Measurements from ENCODE around the gene ZMYND10. TPM values are rescaled to one million over a fixed set of nuclear protein-coding genes. Genes with fewer than 3 reads are reported as not detected.

The ZMYND10 gene
- total RNA-seq, 1 donor from 2014 or later: 0.39 TPM

DNA sequence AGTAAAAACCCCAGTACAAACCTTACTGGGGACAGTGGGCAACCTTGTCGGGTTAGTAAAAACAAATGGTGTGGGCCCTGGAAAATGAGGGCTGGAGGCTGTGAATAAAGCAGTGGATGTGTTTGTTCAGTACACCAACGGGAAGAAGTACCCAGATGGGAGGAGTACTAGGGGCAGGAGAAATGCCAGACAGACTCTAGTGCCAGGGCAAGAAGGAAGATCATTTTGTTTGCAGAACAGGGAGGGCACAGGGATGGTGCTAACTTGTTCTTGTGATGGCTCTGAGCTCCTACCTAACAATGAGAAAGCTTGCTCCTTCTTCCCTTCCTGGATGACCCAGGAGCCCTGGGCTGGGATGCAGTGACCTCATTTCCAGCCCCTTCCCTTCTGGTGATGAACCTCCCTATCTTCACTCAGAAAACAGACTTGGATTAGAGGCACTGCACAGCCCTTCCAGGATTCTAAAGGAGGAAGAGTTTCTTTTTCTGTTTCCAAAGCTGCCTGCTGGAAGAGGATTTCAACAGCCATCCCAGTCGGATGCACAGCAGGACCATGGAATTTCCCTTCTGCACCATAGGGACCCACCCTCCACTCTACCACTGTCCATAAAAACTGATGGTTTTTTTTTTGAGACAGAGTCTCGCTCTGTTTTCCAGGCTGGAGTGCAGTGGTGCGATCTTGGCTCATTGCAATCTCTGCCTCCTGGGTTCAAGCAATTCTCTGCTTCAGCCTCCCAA lies 11.0 kb downstream of the ZMYND10 start:
- no peak for DNase-seq (ENCODE audit: low read depth)
- H3K79me2 ChIP-seq (ENCODE audit: insufficient read depth, low read length): peaks cover 73% of the 10 kb centered on the region
- Mint-ChIP-seq H3K4me1 (ENCODE audit: low read depth, unreplicated experiment) (peaks cover 23% of the 10 kb centered on the region), H3K27ac (ENCODE audit: unreplicated experiment) (peak overlapping the region; percentile 88), H3K4me3 (ENCODE audit: unreplicated experiment) (peak overlapping the region; percentile 68), H3K27me3 (ENCODE audit: low read depth, unreplicated experiment) (peaks cover under 1% of the 10 kb centered on the region), H3K36me3 (ENCODE audit: low read depth, unreplicated experiment) (peaks cover 9% of the 10 kb centered on the region), H3K9me3 (ENCODE audit: unreplicated experiment) (no peaks in the 10 kb centered on the region)
- peak overlapping the region; percentile 65 for H3K9ac ChIP-seq (ENCODE audit: low read length)
- H4K20me1 ChIP-seq (ENCODE audit: insufficient read depth, low read length): peaks cover 66% of the 10 kb centered on the region
- H3K36me3 ChIP-seq (ENCODE audit: insufficient read depth, low read length): peaks cover 26% of the 10 kb centered on the region
- no peak overlapping the region for H3K4me3 ChIP-seq (ENCODE audit: insufficient read depth, low read depth, low read length)
- H2AFZ ChIP-seq (ENCODE audit: low read depth, low read length): no peak overlapping the region
- peaks cover 32% of the 10 kb centered on the region for H3K4me1 ChIP-seq (ENCODE audit: insufficient read depth, low read length)
- H3K4me2 ChIP-seq (ENCODE audit: low read length): peak overlapping the region; percentile 94
- no peaks in the 10 kb centered on the region for H3K9me3 ChIP-seq (ENCODE audit: insufficient read depth, low read depth, low read length)
- FAIRE-seq: no peak
- no peaks in the 10 kb centered on the region for H3K27me3 ChIP-seq (ENCODE audit: insufficient read depth, low read length)
- TF ChIP-seq, protein P1, sequence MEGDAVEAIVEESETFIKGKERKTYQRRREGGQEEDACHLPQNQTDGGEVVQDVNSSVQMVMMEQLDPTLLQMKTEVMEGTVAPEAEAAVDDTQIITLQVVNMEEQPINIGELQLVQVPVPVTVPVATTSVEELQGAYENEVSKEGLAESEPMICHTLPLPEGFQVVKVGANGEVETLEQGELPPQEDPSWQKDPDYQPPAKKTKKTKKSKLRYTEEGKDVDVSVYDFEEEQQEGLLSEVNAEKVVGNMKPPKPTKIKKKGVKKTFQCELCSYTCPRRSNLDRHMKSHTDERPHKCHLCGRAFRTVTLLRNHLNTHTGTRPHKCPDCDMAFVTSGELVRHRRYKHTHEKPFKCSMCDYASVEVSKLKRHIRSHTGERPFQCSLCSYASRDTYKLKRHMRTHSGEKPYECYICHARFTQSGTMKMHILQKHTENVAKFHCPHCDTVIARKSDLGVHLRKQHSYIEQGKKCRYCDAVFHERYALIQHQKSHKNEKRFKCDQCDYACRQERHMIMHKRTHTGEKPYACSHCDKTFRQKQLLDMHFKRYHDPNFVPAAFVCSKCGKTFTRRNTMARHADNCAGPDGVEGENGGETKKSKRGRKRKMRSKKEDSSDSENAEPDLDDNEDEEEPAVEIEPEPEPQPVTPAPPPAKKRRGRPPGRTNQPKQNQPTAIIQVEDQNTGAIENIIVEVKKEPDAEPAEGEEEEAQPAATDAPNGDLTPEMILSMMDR (IDR thresholded peaks at IDR 0.05; ENCODE audit: insufficient read depth, low read depth, low read length): no peak
- TF ChIP-seq EZH2 (IDR thresholded peaks at IDR 0.05; ENCODE audit: insufficient read depth, low read length): no peak
- H3K27ac ChIP-seq (ENCODE audit: low read depth, low read length): peak overlapping the region; percentile 69

DNA sequence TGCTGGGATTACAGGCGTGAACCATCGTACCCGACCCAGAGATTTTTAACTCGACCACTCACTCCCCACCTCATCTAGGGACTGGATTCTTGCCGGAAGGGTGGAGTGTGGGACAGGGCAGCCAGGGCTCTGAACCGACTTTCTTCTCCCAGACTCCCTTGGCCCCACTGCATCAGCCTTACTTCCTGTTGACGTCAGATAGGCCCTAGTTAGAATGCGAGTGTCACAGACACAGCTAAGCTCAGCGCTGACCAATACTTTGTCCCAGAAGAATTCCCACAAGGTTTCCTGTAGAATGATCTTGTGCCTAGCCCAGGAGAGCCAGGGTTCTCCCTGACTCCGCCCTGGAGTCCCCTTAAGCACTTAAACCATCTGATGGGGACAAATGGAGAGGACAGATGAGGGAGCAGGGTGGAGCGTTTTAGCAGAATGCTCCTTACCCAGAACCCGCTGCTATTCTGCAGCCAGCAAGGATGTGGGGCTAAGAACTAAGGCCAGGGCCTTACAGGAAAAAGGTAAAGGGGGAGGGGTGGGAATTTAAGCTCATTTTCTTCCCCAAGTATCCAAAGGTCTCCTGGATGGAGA lies 11.7 kb downstream of the ZMYND10 start:
- Histone ChIP-seq H3K4me3 (ENCODE audit: insufficient read depth, low read depth, low read length) (no peak overlapping the region), H3K27me3 (ENCODE audit: insufficient read depth, low read length) (no peaks in the 10 kb centered on the region), H3K4me1 (ENCODE audit: insufficient read depth, low read length) (peaks cover 32% of the 10 kb centered on the region), H3K9ac (ENCODE audit: low read length) (peak overlapping the region; percentile 65), H3K4me2 (ENCODE audit: low read length) (peak overlapping the region; percentile 94), H3K36me3 (ENCODE audit: insufficient read depth, low read length) (peaks cover 29% of the 10 kb centered on the region), H4K20me1 (ENCODE audit: insufficient read depth, low read length) (peaks cover 66% of the 10 kb centered on the region), H3K9me3 (ENCODE audit: insufficient read depth, low read depth, low read length) (no peaks in the 10 kb centered on the region), H3K27ac (ENCODE audit: low read depth, low read length) (peak overlapping the region; percentile 69), H3K79me2 (ENCODE audit: insufficient read depth, low read length) (peaks cover 73% of the 10 kb centered on the region), H2AFZ (ENCODE audit: low read depth, low read length) (no peak overlapping the region)
- no peaks in the 10 kb centered on the region for H3K27me3 Mint-ChIP-seq (ENCODE audit: low read depth, unreplicated experiment)
- TF ChIP-seq EZH2 (IDR thresholded peaks at IDR 0.05; ENCODE audit: insufficient read depth, low read length): no peak
- TF ChIP-seq, protein P1 (IDR thresholded peaks at IDR 0.05; ENCODE audit: insufficient read depth, low read depth, low read length): no peak
- H3K4me3 Mint-ChIP-seq (ENCODE audit: unreplicated experiment): peak overlapping the region; percentile 68
- peaks cover 9% of the 10 kb centered on the region for H3K36me3 Mint-ChIP-seq (ENCODE audit: low read depth, unreplicated experiment)
- peak overlapping the region; percentile 88 for H3K27ac Mint-ChIP-seq (ENCODE audit: unreplicated experiment)
- no peak for FAIRE-seq
- no peak for DNase-seq (ENCODE audit: low read depth)
- peaks cover 22% of the 10 kb centered on the region for H3K4me1 Mint-ChIP-seq (ENCODE audit: low read depth, unreplicated experiment)
- no peaks in the 10 kb centered on the region for H3K9me3 Mint-ChIP-seq (ENCODE audit: unreplicated experiment)

Data from astrocyte (in vitro differentiated cells and primary cell).